A549 (cell line): ENCODE data around the gene LCP1.

ENCODE experiments used
- EP300 ChIP-seq, 2 experiments: fragments of >200 bp; sonication (Bioruptor Twin); formaldehyde crosslinking; IDR thresholded peaks; 2 replicates in 1 of 2; 3 replicates in 1 of 2; pipeline ENCODE4 v1.6.1; 2016 to 2017
- KDM5A ChIP-seq: fragments of 200-600 bp; sonication (generic); IDR thresholded peaks from 2 replicates; pipeline ENCODE4 v1.6.1; 2016; ENCODE audit warnings: antibody characterized with exemption, mild to moderate bottlenecking
- POLR2A ChIP-seq: IDR thresholded peaks from 2 replicates; pipeline ENCODE4 v1.6.1; 2012; ENCODE audit warnings: mild to moderate bottlenecking, low read length
- RAD21 ChIP-seq, 2 experiments: fragments of >200 bp in 1 of 2; sonication (Bioruptor Twin) in 1 of 2; formaldehyde crosslinking in 1 of 2; IDR thresholded peaks in 1 of 2; conservative IDR thresholded peaks in 1 of 2; 2 replicates in 1 of 2; 3 replicates in 1 of 2; pipeline ENCODE4 v1.6.1; 2012 to 2018; ENCODE audit warnings: inconsistent platforms in 1 of 2
- SMC3 ChIP-seq: fragments of >200 bp; sonication (Bioruptor Twin); formaldehyde crosslinking; IDR thresholded peaks from 3 replicates; pipeline ENCODE4 v1.6.1; 2018; ENCODE audit warnings: inconsistent platforms
- ZSCAN20 ChIP-seq: fragments of 250-450 bp; sonication (Bioruptor Pico); IDR thresholded peaks from 2 replicates; pipeline ENCODE4 v1.8.0; 2022; ENCODE audit warnings: mild to moderate bottlenecking, moderate library complexity
- TF ChIP-seq, protein P1 (sequence below): fragments of >200 bp; sonication (Bioruptor Twin); formaldehyde crosslinking; IDR thresholded peaks from 3 replicates; pipeline ENCODE4 v1.5.1; 2016
- TF ChIP-seq, protein P2 (sequence below): fragments of 150-350 bp; IDR thresholded peaks from 2 replicates; pipeline ENCODE4 v1.6.1; 2014; ENCODE audit warnings: low read depth, mild to moderate bottlenecking, low read length
- TF ChIP-seq, protein P3 (sequence below): fragments of 200-600 bp; sonication (generic); IDR thresholded peaks from 2 replicates; pipeline ENCODE4 v1.6.1; 2016; ENCODE audit warnings: antibody characterized with exemption, mild to moderate bottlenecking, moderate library complexity
- TF ChIP-seq, protein P4 (sequence below): IDR thresholded peaks from 2 replicates; pipeline ENCODE4 v1.6.1; 2012

DNA sequence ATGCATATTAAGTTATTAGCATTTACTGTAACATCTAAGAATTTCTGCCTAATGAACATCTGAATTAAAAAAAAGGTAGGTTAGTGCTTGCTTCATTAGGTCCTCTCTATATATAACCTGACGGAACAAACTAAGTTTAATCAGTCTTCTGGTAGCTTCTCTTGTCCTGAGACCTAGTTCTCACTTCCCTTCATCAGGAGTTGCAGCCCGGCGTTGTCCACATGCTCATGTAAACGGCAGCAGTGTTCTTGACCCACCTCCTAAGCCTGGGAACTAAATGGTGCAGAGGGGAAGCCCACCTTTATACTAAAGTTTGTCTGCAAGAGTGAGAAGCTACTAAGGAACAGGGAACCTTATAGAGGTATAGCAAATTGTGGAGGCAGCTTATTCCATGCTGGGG, 45.3 kb downstream of the LCP1 start:
- TF ChIP-seq, protein P1, sequence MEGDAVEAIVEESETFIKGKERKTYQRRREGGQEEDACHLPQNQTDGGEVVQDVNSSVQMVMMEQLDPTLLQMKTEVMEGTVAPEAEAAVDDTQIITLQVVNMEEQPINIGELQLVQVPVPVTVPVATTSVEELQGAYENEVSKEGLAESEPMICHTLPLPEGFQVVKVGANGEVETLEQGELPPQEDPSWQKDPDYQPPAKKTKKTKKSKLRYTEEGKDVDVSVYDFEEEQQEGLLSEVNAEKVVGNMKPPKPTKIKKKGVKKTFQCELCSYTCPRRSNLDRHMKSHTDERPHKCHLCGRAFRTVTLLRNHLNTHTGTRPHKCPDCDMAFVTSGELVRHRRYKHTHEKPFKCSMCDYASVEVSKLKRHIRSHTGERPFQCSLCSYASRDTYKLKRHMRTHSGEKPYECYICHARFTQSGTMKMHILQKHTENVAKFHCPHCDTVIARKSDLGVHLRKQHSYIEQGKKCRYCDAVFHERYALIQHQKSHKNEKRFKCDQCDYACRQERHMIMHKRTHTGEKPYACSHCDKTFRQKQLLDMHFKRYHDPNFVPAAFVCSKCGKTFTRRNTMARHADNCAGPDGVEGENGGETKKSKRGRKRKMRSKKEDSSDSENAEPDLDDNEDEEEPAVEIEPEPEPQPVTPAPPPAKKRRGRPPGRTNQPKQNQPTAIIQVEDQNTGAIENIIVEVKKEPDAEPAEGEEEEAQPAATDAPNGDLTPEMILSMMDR = no peak
- TF ChIP-seq POLR2A (no peak), EP300 (IDR thresholded peaks at IDR 0.05) (no peak), KDM5A (no peak), SMC3 (no peak), ZSCAN20 (no peak), RAD21 (conservative IDR thresholded peaks at IDR 0.05 in 1 of 2, IDR thresholded peaks at IDR 0.05 in 1 of 2) (no peak)
- TF ChIP-seq, protein P2, sequence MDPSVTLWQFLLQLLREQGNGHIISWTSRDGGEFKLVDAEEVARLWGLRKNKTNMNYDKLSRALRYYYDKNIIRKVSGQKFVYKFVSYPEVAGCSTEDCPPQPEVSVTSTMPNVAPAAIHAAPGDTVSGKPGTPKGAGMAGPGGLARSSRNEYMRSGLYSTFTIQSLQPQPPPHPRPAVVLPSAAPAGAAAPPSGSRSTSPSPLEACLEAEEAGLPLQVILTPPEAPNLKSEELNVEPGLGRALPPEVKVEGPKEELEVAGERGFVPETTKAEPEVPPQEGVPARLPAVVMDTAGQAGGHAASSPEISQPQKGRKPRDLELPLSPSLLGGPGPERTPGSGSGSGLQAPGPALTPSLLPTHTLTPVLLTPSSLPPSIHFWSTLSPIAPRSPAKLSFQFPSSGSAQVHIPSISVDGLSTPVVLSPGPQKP = no peak
- TF ChIP-seq, protein P3, sequence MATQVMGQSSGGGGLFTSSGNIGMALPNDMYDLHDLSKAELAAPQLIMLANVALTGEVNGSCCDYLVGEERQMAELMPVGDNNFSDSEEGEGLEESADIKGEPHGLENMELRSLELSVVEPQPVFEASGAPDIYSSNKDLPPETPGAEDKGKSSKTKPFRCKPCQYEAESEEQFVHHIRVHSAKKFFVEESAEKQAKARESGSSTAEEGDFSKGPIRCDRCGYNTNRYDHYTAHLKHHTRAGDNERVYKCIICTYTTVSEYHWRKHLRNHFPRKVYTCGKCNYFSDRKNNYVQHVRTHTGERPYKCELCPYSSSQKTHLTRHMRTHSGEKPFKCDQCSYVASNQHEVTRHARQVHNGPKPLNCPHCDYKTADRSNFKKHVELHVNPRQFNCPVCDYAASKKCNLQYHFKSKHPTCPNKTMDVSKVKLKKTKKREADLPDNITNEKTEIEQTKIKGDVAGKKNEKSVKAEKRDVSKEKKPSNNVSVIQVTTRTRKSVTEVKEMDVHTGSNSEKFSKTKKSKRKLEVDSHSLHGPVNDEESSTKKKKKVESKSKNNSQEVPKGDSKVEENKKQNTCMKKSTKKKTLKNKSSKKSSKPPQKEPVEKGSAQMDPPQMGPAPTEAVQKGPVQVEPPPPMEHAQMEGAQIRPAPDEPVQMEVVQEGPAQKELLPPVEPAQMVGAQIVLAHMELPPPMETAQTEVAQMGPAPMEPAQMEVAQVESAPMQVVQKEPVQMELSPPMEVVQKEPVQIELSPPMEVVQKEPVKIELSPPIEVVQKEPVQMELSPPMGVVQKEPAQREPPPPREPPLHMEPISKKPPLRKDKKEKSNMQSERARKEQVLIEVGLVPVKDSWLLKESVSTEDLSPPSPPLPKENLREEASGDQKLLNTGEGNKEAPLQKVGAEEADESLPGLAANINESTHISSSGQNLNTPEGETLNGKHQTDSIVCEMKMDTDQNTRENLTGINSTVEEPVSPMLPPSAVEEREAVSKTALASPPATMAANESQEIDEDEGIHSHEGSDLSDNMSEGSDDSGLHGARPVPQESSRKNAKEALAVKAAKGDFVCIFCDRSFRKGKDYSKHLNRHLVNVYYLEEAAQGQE = no peak
- TF ChIP-seq, protein P4, sequence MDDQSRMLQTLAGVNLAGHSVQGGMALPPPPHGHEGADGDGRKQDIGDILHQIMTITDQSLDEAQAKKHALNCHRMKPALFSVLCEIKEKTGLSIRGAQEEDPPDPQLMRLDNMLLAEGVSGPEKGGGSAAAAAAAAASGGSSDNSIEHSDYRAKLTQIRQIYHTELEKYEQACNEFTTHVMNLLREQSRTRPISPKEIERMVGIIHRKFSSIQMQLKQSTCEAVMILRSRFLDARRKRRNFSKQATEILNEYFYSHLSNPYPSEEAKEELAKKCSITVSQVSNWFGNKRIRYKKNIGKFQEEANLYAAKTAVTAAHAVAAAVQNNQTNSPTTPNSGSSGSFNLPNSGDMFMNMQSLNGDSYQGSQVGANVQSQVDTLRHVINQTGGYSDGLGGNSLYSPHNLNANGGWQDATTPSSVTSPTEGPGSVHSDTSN = no peak
